Tibial nerve (tissue), 4 donors: Measurements from ENCODE around the gene AKIP1.

Source experiments
- CTCF ChIP-seq, 5 experiments: fragments of 200-600 bp in 3 of 5; fragments of 450-650 bp in 2 of 5; sonication (generic) in 3 of 5; IDR thresholded peaks; one replicate each; pipeline ENCODE4 v1.5.1; 2016 to 2019; ENCODE audit warnings: antibody characterized with exemption in 5 of 5, mild to moderate bottlenecking in 3 of 5, moderate library complexity in 2 of 5
- EP300 ChIP-seq, 2 donors: sonication (generic); formaldehyde crosslinking; IDR thresholded peaks; one replicate each; pipeline ENCODE4 v1.6.1; 2017; ENCODE audit warnings: antibody characterized with exemption in 2 of 2, mild to moderate bottlenecking in 1 of 2
- POLR2A ChIP-seq, 2 donors: fragments of 450-650 bp; IDR thresholded peaks; one replicate each; pipeline ENCODE4 v1.6.1; 2017; ENCODE audit warnings: antibody characterized with exemption in 2 of 2, mild to moderate bottlenecking in 2 of 2, moderate library complexity in 2 of 2

DNA sequence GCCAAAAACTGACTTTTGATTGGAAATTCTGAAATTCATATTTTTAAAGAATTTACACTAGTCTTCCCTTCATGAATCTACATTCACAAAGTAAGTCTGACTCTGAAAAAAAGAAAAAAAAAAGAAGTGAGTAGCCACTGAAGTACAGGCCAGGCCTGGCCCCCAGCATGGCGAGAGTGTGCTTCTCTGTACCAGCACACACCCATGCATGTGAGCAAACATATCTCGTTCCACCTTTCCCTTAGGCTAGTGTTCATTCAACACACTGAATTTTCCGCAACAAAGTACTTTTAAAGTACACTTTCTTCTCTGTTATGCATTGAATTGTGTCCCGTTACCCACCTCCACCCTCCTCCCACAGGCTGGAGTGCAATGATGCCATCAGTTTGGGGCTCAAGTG is 17.2 kb downstream of the AKIP1 start:
- no peak for TF ChIP-seq POLR2A (IDR thresholded peaks at IDR 0.05)
- TF ChIP-seq EP300 (IDR thresholded peaks at IDR 0.05) = no peak
- TF ChIP-seq CTCF (IDR thresholded peaks at IDR 0.05) = no peak
